A549 (cell line): Measurements from ENCODE around the gene UGT1A10. TPM values are rescaled to one million over a fixed set of nuclear protein-coding genes. Genes with fewer than 3 reads are reported as not detected.
A peak's percentile ranks its signal among the peaks of the same experiment; 100 is the strongest.

Experiments used
- ATAC-seq, 2 experiments: fragments of 200-7000 bp in 1 of 2; fragments of >200 bp in 1 of 2; cut with Nextera tagmentation in 1 of 2; cut with Tn5 transposase in 1 of 2; 3 replicates each; pipeline versions ENCODE4 v1.8.0 to v1.9.1; 2018 to 2020; ENCODE audit warnings: mild to moderate bottlenecking in 1 of 2, moderate library complexity in 1 of 2
- CTCF ChIA-PET: fragments of 300-600 bp; sonication (Branson Sonifier 250); formaldehyde crosslinking; extraction: SDS; loops from one replicate; lab custom pipeline; 2021; ENCODE audit warnings: antibody characterized with exemption, inconsistent platforms; lab: Yijun Ruan, JAX
- POLR2A ChIA-PET: fragments of 350-600 bp; formaldehyde crosslinking; extraction: SDS; loops from one replicate; lab custom pipeline; 2021; ENCODE audit warnings: antibody characterized with exemption, inconsistent platforms; lab: Yijun Ruan, JAX
- DNase-seq, 2 experiments: peaks; one replicate each; pipeline versions ENCODE4 v3.0.0 to v3.0.0-alpha.2; 2011 to 2016; ENCODE audit warnings: low read depth in 1 of 2, low spot score in 1 of 2
- FAIRE-seq: peaks from 2 replicates; lab custom pipeline; 2011; peaks lifted over from hg19 to GRCh38; lab: Jason Lieb, UNC
- H3K27ac ChIP-seq, 2 experiments: fragments of >200 bp; sonication (Bioruptor Twin); formaldehyde crosslinking; 3 replicates each; pipeline ENCODE4 v1.5.1; 2016 to 2017
- H3K4me1 ChIP-seq: fragments of >200 bp; sonication (Bioruptor Twin); formaldehyde crosslinking; 3 replicates; pipeline ENCODE4 v1.6.1; 2016
- H3K4me2 ChIP-seq: fragments of >200 bp; sonication (Bioruptor Twin); formaldehyde crosslinking; 3 replicates; pipeline ENCODE4 v1.6.1; 2016
- H3K4me3 ChIP-seq: fragments of >200 bp; sonication (Bioruptor Twin); formaldehyde crosslinking; 3 replicates; pipeline ENCODE4 v1.5.1; 2016
- H3K9me3 ChIP-seq: fragments of >200 bp; sonication (Bioruptor Twin); formaldehyde crosslinking; 3 replicates; pipeline ENCODE4 v1.6.1; 2016
- BCL3 ChIP-seq: fragments of >200 bp; sonication (Bioruptor Twin); formaldehyde crosslinking; IDR thresholded peaks from 3 replicates; pipeline ENCODE4 v1.6.1; 2016
- CBX8 ChIP-seq: fragments of 200-600 bp; sonication (generic); IDR thresholded peaks from 2 replicates; pipeline ENCODE4 v1.6.1; 2016
- CEBPB ChIP-seq, 2 experiments: fragments of >200 bp in 1 of 2; sonication (Bioruptor Twin) in 1 of 2; formaldehyde crosslinking in 1 of 2; IDR thresholded peaks; 2 replicates each; pipeline ENCODE4 v1.6.1; 2012 to 2016
- CHD2 ChIP-seq: fragments of 150-350 bp; IDR thresholded peaks from 2 replicates; pipeline ENCODE4 v1.6.1; 2014; ENCODE audit warnings: low read length; ENCODE audit not compliant: partially characterized antibody
- EHF ChIP-seq: fragments of 250-450 bp; sonication (Bioruptor Pico); IDR thresholded peaks from 2 replicates; pipeline ENCODE4 v1.5.0; 2020; ENCODE audit warnings: mild to moderate bottlenecking
- EP300 ChIP-seq, 2 experiments: fragments of >200 bp; sonication (Bioruptor Twin); formaldehyde crosslinking; IDR thresholded peaks; 2 replicates in 1 of 2; 3 replicates in 1 of 2; pipeline ENCODE4 v1.6.1; 2016 to 2017
- FOSL2 ChIP-seq, 2 experiments: fragments of 450-650 bp in 1 of 2; fragments of >200 bp in 1 of 2; sonication (Bioruptor Twin) in 1 of 2; formaldehyde crosslinking; IDR thresholded peaks; 2 replicates each; pipeline versions ENCODE4 v1.5.0 to v1.6.1; 2016 to 2020; ENCODE audit warnings: mild to moderate bottlenecking in 1 of 2, moderate library complexity in 1 of 2
- GATA3 ChIP-seq: IDR thresholded peaks from 2 replicates; pipeline ENCODE4 v1.6.1; 2012; ENCODE audit warnings: borderline replicate concordance
- HOXA7 ChIP-seq: fragments of 250-450 bp; sonication (Bioruptor Pico); IDR thresholded peaks from 2 replicates; pipeline ENCODE4 v1.5.0; 2020; ENCODE audit warnings: mild to moderate bottlenecking, moderate library complexity
- HOXB13 ChIP-seq: fragments of 250-450 bp; sonication (Bioruptor Pico); IDR thresholded peaks from 2 replicates; pipeline ENCODE4 v1.5.0; 2020; ENCODE audit warnings: low read depth, mild to moderate bottlenecking, moderate library complexity
- HOXB5 ChIP-seq: fragments of 250-450 bp; sonication (Bioruptor Pico); IDR thresholded peaks from 2 replicates; pipeline ENCODE4 v1.5.0; 2020; ENCODE audit warnings: mild to moderate bottlenecking, moderate library complexity
- KDM1A ChIP-seq: fragments of 200-600 bp; sonication (generic); IDR thresholded peaks from 2 replicates; pipeline ENCODE4 v1.6.1; 2016; ENCODE audit warnings: low read depth, mild to moderate bottlenecking
- NFE2L2 ChIP-seq: fragments of 150-350 bp; conservative IDR thresholded peaks from 2 replicates; pipeline ENCODE4 v1.6.1; 2014; ENCODE audit warnings: low read length
- NPAS2 ChIP-seq: fragments of 250-450 bp; sonication (Bioruptor Pico); IDR thresholded peaks from 2 replicates; pipeline ENCODE4 v1.8.0; 2022; ENCODE audit warnings: mild to moderate bottlenecking, moderate library complexity, borderline replicate concordance
- NR3C1 ChIP-seq: fragments of >200 bp; sonication (Bioruptor Twin); formaldehyde crosslinking; IDR thresholded peaks from 3 replicates; pipeline ENCODE4 v1.6.1; 2017
- PHF8 ChIP-seq: fragments of 200-600 bp; sonication (generic); IDR thresholded peaks from 2 replicates; pipeline ENCODE4 v1.6.1; 2016; ENCODE audit warnings: low read depth, mild to moderate bottlenecking, antibody characterized with exemption, moderate library complexity, borderline replicate concordance
- POLR2A ChIP-seq: IDR thresholded peaks from 2 replicates; pipeline ENCODE4 v1.6.1; 2012; ENCODE audit warnings: mild to moderate bottlenecking, low read length
- POLR2AphosphoS2 ChIP-seq: conservative IDR thresholded peaks from 2 replicates; pipeline ENCODE4 v1.6.1; 2012; ENCODE audit warnings: low read length, improper control_type of control experiment, inconsistent platforms
- RARB ChIP-seq: fragments of 250-450 bp; sonication (Bioruptor Pico); IDR thresholded peaks from 2 replicates; pipeline ENCODE4 v1.8.0; 2021; ENCODE audit warnings: mild to moderate bottlenecking, moderate library complexity
- RCOR1 ChIP-seq: fragments of 150-350 bp; IDR thresholded peaks from 2 replicates; pipeline ENCODE4 v1.6.1; 2014; ENCODE audit warnings: antibody characterized with exemption, low read length, low read depth
- SREBF2 ChIP-seq: fragments of 450-650 bp; IDR thresholded peaks from 2 replicates; pipeline ENCODE4 v1.6.1; 2014; ENCODE audit warnings: mild to moderate bottlenecking, moderate library complexity
- WGBS: methylation state at CpG from one replicate; pipeline ENCODE4 v1.1.6; 2017; ENCODE audit errors: missing lambda C conversion rate; 5-methylcytosine and 5-hydroxymethylcytosine counted together
- polyA plus RNA-seq, 4 experiments: library from polyadenylated mRNA; depleted of rRNA in 3 of 4; stranded (reverse); fragments of >200 nt; fragmentation: RNase III in 1 of 4; extraction: RNeasy Plus Mini Kit Qiagen cat#74134 plus additional on column Dnase treatment in 1 of 4; gene quantifications; 2 replicates in 3 of 4; 3 replicates in 1 of 4; pipeline ENCODE4 v1.2.3, GENCODE V29; 2011 to 2017
- TF ChIP-seq, protein P1 (sequence below): IDR thresholded peaks from 2 replicates; pipeline ENCODE4 v1.6.1; 2012; ENCODE audit warnings: low read depth, borderline replicate concordance
- TF ChIP-seq, protein P2 (sequence below): fragments of 250-450 bp; sonication (Bioruptor Pico); IDR thresholded peaks from 2 replicates; pipeline ENCODE4 v1.5.0; 2020; ENCODE audit warnings: low read depth, mild to moderate bottlenecking, moderate library complexity

Gene UGT1A10
- polyA plus RNA-seq, 2 of the 4 experiments (the other 2 are of a cell fraction), result 0.10 TPM; not detected in 1

GRCh38 chr2:233702238-233702637 is 66.0 kb downstream of the UGT1A10 start:
- no peak for TF ChIP-seq NPAS2 (CRISPR knock-in tag)
- no peak for TF ChIP-seq FOSL2 (IDR thresholded peaks at IDR 0.05)
- no peak for TF ChIP-seq FOSL2 (CRISPR knock-in tag; IDR thresholded peaks at IDR 0.05)
- TF ChIP-seq NR3C1, result no peak
- TF ChIP-seq KDM1A, result no peak
- TF ChIP-seq, protein P1, sequence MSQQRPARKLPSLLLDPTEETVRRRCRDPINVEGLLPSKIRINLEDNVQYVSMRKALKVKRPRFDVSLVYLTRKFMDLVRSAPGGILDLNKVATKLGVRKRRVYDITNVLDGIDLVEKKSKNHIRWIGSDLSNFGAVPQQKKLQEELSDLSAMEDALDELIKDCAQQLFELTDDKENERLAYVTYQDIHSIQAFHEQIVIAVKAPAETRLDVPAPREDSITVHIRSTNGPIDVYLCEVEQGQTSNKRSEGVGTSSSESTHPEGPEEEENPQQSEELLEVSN, result no peak
- TF ChIP-seq BCL3, result no peak
- no peak for TF ChIP-seq CHD2
- no peak for TF ChIP-seq HOXA7
- TF ChIP-seq PHF8, result no peak
- ATAC-seq, result no peak
- peaks cover 41% of the 10 kb centered on the region for H3K9me3 ChIP-seq
- CTCF ChIA-PET, result interaction anchor here (1.0 kb wide), 1 partner anchor 131 kb away, joined by 5 read pairs; no protein-coding TSS in a partner anchor
- FAIRE-seq, result no peak
- 81% methylated on average over 3 of the region's 3 CpGs for WGBS
- no peak overlapping the region for H3K4me2 ChIP-seq
- POLR2A ChIA-PET, result no interaction called here
- H3K4me1 ChIP-seq, result peaks cover 50% of the 10 kb centered on the region
- H3K4me3 ChIP-seq, result no peak overlapping the region
- DNase-seq, result no peak
- peak overlapping the region; percentile 99 to 100 for H3K27ac ChIP-seq

GRCh38 chr2:233705911-233706506 is 69.8 kb downstream of the UGT1A10 start:
- FAIRE-seq, result no peak
- ChIA-PET CTCF (interaction anchor here (1.0 to 2.2 kb wide), 5 partner anchors 9 to 257 kb away, joined by 4 to 11 read pairs (median 6); no protein-coding TSS in a partner anchor), POLR2A (interaction anchor here (1.1 to 2.1 kb wide), 3 partner anchors 127 to 149 kb away, joined by 3 to 7 read pairs (median 5); partner anchors contain the start of gene USP40)
- Histone ChIP-seq H3K27ac (peak overlapping the region; percentile 98 to 100), H3K9me3 (peaks cover 43% of the 10 kb centered on the region), H3K4me3 (no peak overlapping the region), H3K4me2 (peak overlapping the region; percentile 47; the same call in 2 of the 3 replicates), H3K4me1 (peaks cover 58% of the 10 kb centered on the region)
- DNase-seq, result peak in 1 of 2 experiments; percentile 70
- 50% methylated on average over 4 of the region's 4 CpGs for WGBS
- ATAC-seq, result peak; percentile 49 to 59; a peak in 5 of 6 replicates
- TF ChIP-seq, protein P2, sequence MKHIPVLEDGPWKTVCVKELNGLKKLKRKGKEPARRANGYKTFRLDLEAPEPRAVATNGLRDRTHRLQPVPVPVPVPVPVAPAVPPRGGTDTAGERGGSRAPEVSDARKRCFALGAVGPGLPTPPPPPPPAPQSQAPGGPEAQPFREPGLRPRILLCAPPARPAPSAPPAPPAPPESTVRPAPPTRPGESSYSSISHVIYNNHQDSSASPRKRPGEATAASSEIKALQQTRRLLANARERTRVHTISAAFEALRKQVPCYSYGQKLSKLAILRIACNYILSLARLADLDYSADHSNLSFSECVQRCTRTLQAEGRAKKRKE, result peak; percentile 67
- TF ChIP-seq GATA3 (no peak), RARB (CRISPR knock-in tag) (no peak), HOXB5 (peak; percentile 16; the same call in 1 of the 2 replicates), NFE2L2 (no peak), BCL3 (0 out of 3 replicates have a peak, but pooled peaks have one; percentile 22), CBX8 (no peak), CEBPB (IDR thresholded peaks at IDR 0.05) (peak; percentile 75 to 87; a peak in 3 of 4 replicates), RCOR1 (no peak), HOXA7 (peak; percentile 49; the same call in 1 of the 2 replicates), SREBF2 (no peak), POLR2A (no peak), NPAS2 (CRISPR knock-in tag) (0 out of 2 replicates have a peak, but pooled peaks have one; percentile 7), HOXB13 (CRISPR knock-in tag) (peak; percentile 39; the same call in 1 of the 2 replicates), EP300 (IDR thresholded peaks at IDR 0.05) (0 out of 5 replicates have a peak, but pooled peaks of 1 of the 2 experiments have one; percentile 16), EHF (CRISPR knock-in tag) (no peak), NR3C1 (no peak), POLR2AphosphoS2 (no peak)
- TF ChIP-seq, protein P1, result peak; percentile 32; the same call in 1 of the 2 replicates
